GM23338 (cell line): ENCODE measurements around the gene KIFAP3. TPM values are rescaled to one million over a fixed set of nuclear protein-coding genes. Genes with fewer than 3 reads are reported as not detected.

Experiments used
- CREB1 ChIP-seq: fragments of 250-450 bp; sonication (Bioruptor Pico); IDR thresholded peaks from 2 replicates; pipeline ENCODE4 v1.5.0; 2020; ENCODE audit warnings: low read depth, mild to moderate bottlenecking, moderate library complexity
- EZH2 ChIP-seq: fragments of 200-600 bp; sonication (generic); IDR thresholded peaks from one replicate; pipeline ENCODE4 v1.8.0; 2017; ENCODE audit warnings: antibody characterized with exemption, mild to moderate bottlenecking, low read depth; ENCODE audit not compliant: unreplicated experiment
- EZH2phosphoT487 ChIP-seq: fragments of 200-600 bp; sonication (generic); IDR thresholded peaks from one replicate; pipeline ENCODE4 v1.8.1; 2018; ENCODE audit warnings: antibody characterized with exemption; ENCODE audit not compliant: unreplicated experiment
- JUNB ChIP-seq: IDR thresholded peaks from one replicate; pipeline ENCODE4 v1.6.1; 2016; ENCODE audit warnings: antibody characterized with exemption; ENCODE audit not compliant: unreplicated experiment
- NANOG ChIP-seq: IDR thresholded peaks from 2 replicates; pipeline ENCODE4 v1.6.1; 2016; ENCODE audit warnings: antibody characterized with exemption, borderline replicate concordance
- REST ChIP-seq: IDR thresholded peaks from one replicate; pipeline ENCODE4 v1.6.1; 2018; ENCODE audit warnings: antibody characterized with exemption; ENCODE audit not compliant: unreplicated experiment
- STAT1 ChIP-seq: IDR thresholded peaks from one replicate; pipeline ENCODE4 v1.6.1; 2016; ENCODE audit warnings: antibody characterized with exemption; ENCODE audit not compliant: unreplicated experiment
- ZNF331 ChIP-seq: fragments of 250-450 bp; sonication (Bioruptor Pico); IDR thresholded peaks from 2 replicates; pipeline ENCODE4 v1.5.0; 2020; ENCODE audit warnings: low read depth, mild to moderate bottlenecking, moderate library complexity
- ZNF462 ChIP-seq: fragments of 250-450 bp; sonication (Bioruptor Pico); IDR thresholded peaks from 2 replicates; pipeline ENCODE4 v1.5.0; 2020; ENCODE audit warnings: mild to moderate bottlenecking, moderate library complexity
- polyA plus RNA-seq: library from polyadenylated mRNA; unstranded; fragments of >200 nt; fragmentation: Nextera tagmentation; extraction: Ambion mirVana; gene quantifications from 2 replicates; pipeline ENCODE4 v1.2.1, GENCODE V29; 2016
- total RNA-seq: library from RNA; depleted of rRNA; stranded (reverse); fragments of >200 nt; shearing (Covaris generic); gene quantifications from 2 replicates; pipeline ENCODE4 v1.2.3, GENCODE V29; 2014

KIFAP3 gene
- total and polyA plus RNA-seq, 2 experiments from 2014 or later = 2.7 to 3.1 TPM

GRCh38 chr1:169899519-169900217 is 174.8 kb downstream of the KIFAP3 start (continued):
- TF ChIP-seq ZNF462 = no peak
- TF ChIP-seq EZH2phosphoT487 = no peak
- TF ChIP-seq REST = no peak
- no peak for TF ChIP-seq STAT1
- TF ChIP-seq NANOG = no peak
- no peak for TF ChIP-seq EZH2
- no peak for TF ChIP-seq JUNB
- TF ChIP-seq ZNF331 (CRISPR knock-in tag) = no peak
- no peak for TF ChIP-seq CREB1 (CRISPR knock-in tag)
